Heart right ventricle (tissue), 16 donors: ENCODE results near the gene BIN1. TPM values are rescaled to one million over a fixed set of nuclear protein-coding genes. Genes with fewer than 3 reads are reported as not detected.

Experiments
- ATAC-seq, 8 donors: fragments of 200-7000 bp; cut with Tn5 transposase; one replicate each; pipeline ENCODE4 v1.9.1; 2020; ENCODE audit warnings: mild to moderate bottlenecking in 8 of 8, moderate library complexity in 8 of 8, moderate number of reproducible peaks in 1 of 8
- DNase-seq, 2 donors: peaks; one replicate each; pipeline ENCODE4 v3.0.0-alpha.2; 2020
- H3K27ac ChIP-seq, 10 donors: fragments of 200-600 bp; sonication (generic) in 2 of 10; one replicate each; pipeline versions ENCODE4 v1.5.0 to v1.8.0; 2020 to 2022; ENCODE audit warnings: mild to moderate bottlenecking in 3 of 10
- H3K27me3 ChIP-seq, 7 donors: fragments of 200-600 bp; one replicate each; pipeline ENCODE4 v1.8.0; 2021 to 2022; ENCODE audit warnings: mild to moderate bottlenecking in 2 of 7
- H3K36me3 ChIP-seq, 9 donors: fragments of 200-600 bp; sonication (generic) in 1 of 9; one replicate each; pipeline versions ENCODE4 v1.5.0 to v1.8.0; 2020 to 2022; ENCODE audit warnings: mild to moderate bottlenecking in 2 of 9
- H3K4me1 ChIP-seq, 9 donors: fragments of 200-600 bp; sonication (generic) in 1 of 9; one replicate each; pipeline versions ENCODE4 v1.5.0 to v1.8.0; 2020 to 2022; ENCODE audit warnings: mild to moderate bottlenecking in 4 of 9
- H3K4me3 ChIP-seq, 10 donors: fragments of 200-600 bp; sonication (generic) in 2 of 10; one replicate each; pipeline versions ENCODE4 v1.5.0 to v1.8.0; 2020 to 2022; ENCODE audit warnings: mild to moderate bottlenecking in 7 of 10, moderate library complexity in 2 of 10
- H3K9me3 ChIP-seq, 11 donors: fragments of 200-600 bp in 10 of 11; sonication (generic) in 2 of 11; one replicate each; pipeline versions ENCODE4 v1.5.0 to v1.8.0; 2013 to 2022; ENCODE audit warnings: mild to moderate bottlenecking in 2 of 11, control low read depth in 1 of 11, moderate library complexity in 1 of 11
- CTCF ChIP-seq, 9 donors: fragments of 200-600 bp; sonication (generic) in 2 of 9; IDR thresholded peaks; one replicate each; pipeline versions ENCODE4 v1.5.0 to v1.8.0; 2021 to 2022; ENCODE audit warnings: antibody characterized with exemption in 9 of 9, mild to moderate bottlenecking in 5 of 9, moderate library complexity in 1 of 9
- WGBS, 2 donors: extraction: QIAGEN DNeasy Blood & Tissue Kit; methylation state at CpG; one replicate each; pipeline ENCODE4 v1.1.7; 2013; ENCODE audit warnings: inconsistent platforms in 1 of 2; 5-methylcytosine and 5-hydroxymethylcytosine counted together
- intact Hi-C, 10 donors: fragments of 100-400 bp; cut with DNase I; formaldehyde crosslinking; loops; one replicate each; pipeline versions ENCODE4 v1.11.1 to v1.14.2; 2022
- polyA plus RNA-seq, 2 donors: library from polyadenylated mRNA; stranded (reverse); fragments of 200-250 nt; gene quantifications; one replicate each; pipeline ENCODE4 v1.2.3, GENCODE V29; 2013
- total RNA-seq, 10 donors: library from RNA; stranded (reverse); fragmentation: NEBNext Ultra II Directional in 3 of 10; extraction: Animal tissue kit (Norgen Biotek cat#: 25700) in 3 of 10; gene quantifications; one replicate each; pipeline versions ENCODE4 v1.2.1 to v1.2.4, GENCODE V29; 2021 to 2023
- donor health status: Arrhythmogenic right ventricular cardiomyopathy.
- donor health status: ischemic (EF 13 %, LVEDD 7.1; RV severe dilation, severe dysfunction).
- donor health status: healthy with polysubstance abuse.
- donor health status: DM: no; HTN: yes; CAD: no.
- donor health status: DM: no; HTN: no; CAD: no.
- donor health status: ischemic (EF 25% LVEDD 6.9; RV normal size, moderate dysfunction).
- donor health status: ischemic (EF 25% LVEDD 5.7; RV mildly dilated, moderate dysfunction).
- donor health status: healthy.
- donor health status: DM: yes; HTN: yes; CAD: no.
- donor health status: Ischemic cardiomyopathy.
- donor health status: ischemic (EF 35%, LVEDD 5.7; RV mildly dilated, moderate dysfunction).
- donor health status: nonischemic (EF 11% LVEDD 7.7; RV severe dilation, severe dysfunction).
- donor health status: DM: yes; HTN: yes; CAD: no.
- donor health status: PGD.
- donor health status: ischemic (EF 29% LVEDD 5.4; RV normal size, mild dysfunction).
- donor health status: nonischemic (EF 23%, LVEDD 6.1; RV moderate dilation, normal function).

Gene BIN1
- total and polyA plus RNA-seq, 12 donors, result 8.4 to 21.7 (median 16.0) TPM

- DNase-seq, result no peak
- no peaks in the 10 kb centered on the region for H3K36me3 ChIP-seq
- no peak for TF ChIP-seq CTCF (IDR thresholded peaks at IDR 0.05)
- no peak overlapping the region for H3K27ac ChIP-seq
- H3K27me3 ChIP-seq, result peaks cover 0 to 24% (median 13%) of the 10 kb centered on the region in 7 donors
- intact Hi-C loops, result no loop called here
- H3K4me1 ChIP-seq, result peaks cover 0 to 22% (median 0%) of the 10 kb centered on the region in 9 donors
- WGBS, 2 donors, result 91 to 94% methylated on average over 12 of the region's 12 CpGs
- no peak for ATAC-seq
- H3K9me3 ChIP-seq, result peaks cover 0 to 7% (median 0%) of the 10 kb centered on the region in 11 donors
- no peak overlapping the region for H3K4me3 ChIP-seq
Observed at GRCh38 chr2:127138281-127138680, 31.3 kb upstream of the BIN1 start.

- peaks cover 0 to 18% (median 0%) of the 10 kb centered on the region in 9 donors for H3K4me1 ChIP-seq
- H3K36me3 ChIP-seq, result no peaks in the 10 kb centered on the region
- H3K9me3 ChIP-seq, result peaks cover 0 to 7% (median 0%) of the 10 kb centered on the region in 11 donors
- 93 to 95% methylated on average over 15 of the region's 15 CpGs for WGBS, 2 donors
- TF ChIP-seq CTCF (IDR thresholded peaks at IDR 0.05), result no peak
- H3K27me3 ChIP-seq, result peaks cover 0 to 24% (median 13%) of the 10 kb centered on the region in 7 donors
- DNase-seq (no peak), ATAC-seq (no peak)
- intact Hi-C loops, result no loop called here
- H3K4me3 ChIP-seq, result no peak overlapping the region
- H3K27ac ChIP-seq, result no peak overlapping the region
Observed at GRCh38 chr2:127137741-127138140, 30.8 kb upstream of the BIN1 start.

- no peaks in the 10 kb centered on the region for H3K36me3 ChIP-seq
- no peak for TF ChIP-seq CTCF (IDR thresholded peaks at IDR 0.05)
- no peak overlapping the region for H3K4me3 ChIP-seq
- peaks cover 0 to 7% (median 0%) of the 10 kb centered on the region in 11 donors for H3K9me3 ChIP-seq
- intact Hi-C loops, result no loop called here
- peak in 1 of 8 donors; percentile 27 for ATAC-seq
- WGBS, 2 donors, result 87% methylated on average over 12 of the region's 12 CpGs
- no peak overlapping the region for H3K27ac ChIP-seq
- peaks cover 0 to 18% (median 0%) of the 10 kb centered on the region in 9 donors for H3K4me1 ChIP-seq
- H3K27me3 ChIP-seq, result peaks cover 0 to 24% (median 13%) of the 10 kb centered on the region in 7 donors
- DNase-seq, result no peak
Observed at GRCh38 chr2:127137225-127137624, 30.3 kb upstream of the BIN1 start.

GRCh38 chr2:127134833-127135830 is 28.2 kb upstream of the BIN1 start:
- intact Hi-C loops, result no loop called here
- TF ChIP-seq CTCF (IDR thresholded peaks at IDR 0.05), result no peak
- Histone ChIP-seq H3K27me3 (peaks cover 0 to 6% (median 1%) of the 10 kb centered on the region in 7 donors), H3K36me3 (no peaks in the 10 kb centered on the region), H3K27ac (peak overlapping the region in 1 of 10 donors; percentile 26), H3K9me3 (peaks cover 0 to 7% (median 0%) of the 10 kb centered on the region in 11 donors), H3K4me3 (no peak overlapping the region), H3K4me1 (peaks cover 0 to 18% (median 0%) of the 10 kb centered on the region in 9 donors)
- WGBS, 2 donors, result 73 to 77% methylated on average over 15 of the region's 15 CpGs
- ATAC-seq, result peak in 7 of 8 donors; percentile 30 to 67 (median 48)
- no peak for DNase-seq
